ENCODE measurements around the gene PUS10. TPM values are rescaled to one million over a fixed set of nuclear protein-coding genes. Genes with fewer than 3 reads are reported as not detected.

Gene PUS10
- polyA plus RNA-seq, 1 donor (not counting 4 experiments of a cell fraction or from before 2014, with no cell fraction given), result 4.8 TPM

DNA sequence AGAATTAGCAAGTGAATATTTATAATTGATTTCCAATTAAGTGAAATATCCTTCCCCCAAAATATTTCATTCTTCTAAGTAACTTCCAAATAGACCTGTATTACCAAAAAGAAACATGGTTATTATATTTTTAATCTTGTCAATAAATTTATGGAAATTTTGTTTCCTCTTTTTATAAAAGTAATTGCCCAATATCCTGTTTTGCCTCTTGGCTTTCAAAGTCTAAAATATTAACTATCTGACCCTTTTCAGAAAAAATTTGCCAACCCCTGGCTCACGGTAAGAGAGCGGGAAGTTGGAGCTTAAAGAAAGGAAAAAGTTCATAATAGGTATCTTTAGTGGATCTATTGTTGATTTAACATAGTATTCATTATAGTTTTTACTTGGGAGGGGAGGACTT is 27.2 kb upstream of the PUS10 start:
- H3K9ac ChIP-seq (ENCODE audit: control insufficient read depth, extremely low read depth, insufficient read depth, low read length), result no peak overlapping the region
- no peaks in the 10 kb centered on the region for H3K9me1 ChIP-seq (ENCODE audit: control insufficient read depth, extremely low read depth, insufficient read depth, low read length)
- no peak overlapping the region for H3K4me2 ChIP-seq (ENCODE audit: control insufficient read depth, extremely low read depth, insufficient read depth, low read depth, low read length)
- no peaks in the 10 kb centered on the region for H4K20me1 ChIP-seq (ENCODE audit: control insufficient read depth, extremely low read depth, insufficient read depth, low read length)
- no peak for TF ChIP-seq EZH2 (IDR thresholded peaks at IDR 0.05; ENCODE audit: low read length)
- no peak for TF ChIP-seq CTCF (optimal IDR thresholded peaks at IDR 0.05 in 1 of 3, IDR thresholded peaks at IDR 0.05 in 1 of 3, conservative IDR thresholded peaks at IDR 0.05 in 1 of 3; ENCODE audit: extremely low read depth in 1 of 3, insufficient read depth in 2 of 3, low read length in 3 of 3)
- FAIRE-seq (no peak), DNase-seq (ENCODE audit: low read depth, low spot score) (no peak)
- H3K79me2 ChIP-seq (ENCODE audit: control insufficient read depth, insufficient read depth, low read length), result no peaks in the 10 kb centered on the region
- H2AFZ ChIP-seq (ENCODE audit: control insufficient read depth, low read length), result no peak overlapping the region
- H3K36me3 ChIP-seq (ENCODE audit: control insufficient read depth in 2 of 2, extremely low read depth in 1 of 2, insufficient read depth in 2 of 2, low read length in 2 of 2), result peaks cover 2 to 4% of the 10 kb centered on the region in 2 experiments
- no peak overlapping the region for H3K27ac ChIP-seq (ENCODE audit: control insufficient read depth, insufficient read depth, low read length)
- no peaks in the 10 kb centered on the region for H3K4me1 ChIP-seq (ENCODE audit: control insufficient read depth, extremely low read depth, insufficient read depth, low read length)
- no peaks in the 10 kb centered on the region for H3K27me3 ChIP-seq (ENCODE audit: control insufficient read depth, extremely low read depth, insufficient read depth, low read length)
- H3K9me3 ChIP-seq (ENCODE audit: control insufficient read depth, low read depth, low read length), result no peaks in the 10 kb centered on the region
- H3K4me3 ChIP-seq (ENCODE audit: control insufficient read depth in 2 of 3, extremely low read depth in 1 of 3, insufficient read depth in 2 of 3, low read depth in 1 of 3, low read length in 3 of 3), result no peak overlapping the region
- dilution Hi-C loops (cut with MboI; ENCODE audit: extremely low pct_ligation_motif_present, low sequenced_read_pairs), result no loop called here

DNA sequence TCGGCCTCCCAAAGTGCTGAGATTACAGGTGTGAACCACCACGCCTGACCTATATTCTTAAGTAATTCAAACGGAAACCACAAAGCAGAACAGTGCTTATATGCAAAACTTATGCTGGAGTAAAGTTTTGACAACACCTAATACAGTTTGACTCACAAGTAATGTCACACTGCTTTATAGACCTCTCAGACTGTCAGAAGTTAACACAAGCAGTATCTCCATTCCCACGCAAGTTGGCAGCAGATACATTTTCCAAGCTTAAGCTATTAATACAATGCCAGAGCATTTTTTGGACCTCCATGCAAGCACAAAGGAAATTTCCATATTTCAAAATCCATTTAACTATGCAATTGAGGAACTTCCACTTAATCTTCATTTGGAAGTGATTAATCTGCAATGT is 26.6 kb upstream of the PUS10 start:
- FAIRE-seq, result no peak

More for the DNA sequence above, 26.6 kb upstream of the PUS10 start:
- Histone ChIP-seq H3K79me2 (ENCODE audit: control insufficient read depth, insufficient read depth, low read length) (no peaks in the 10 kb centered on the region), H3K27me3 (ENCODE audit: control insufficient read depth, extremely low read depth, insufficient read depth, low read length) (no peaks in the 10 kb centered on the region), H3K4me3 (ENCODE audit: control insufficient read depth in 2 of 3, extremely low read depth in 1 of 3, insufficient read depth in 2 of 3, low read depth in 1 of 3, low read length in 3 of 3) (no peak overlapping the region), H3K4me2 (ENCODE audit: control insufficient read depth, extremely low read depth, insufficient read depth, low read depth, low read length) (no peak overlapping the region), H3K36me3 (ENCODE audit: control insufficient read depth in 2 of 2, extremely low read depth in 1 of 2, insufficient read depth in 2 of 2, low read length in 2 of 2) (peaks cover 2 to 4% of the 10 kb centered on the region in 2 experiments), H4K20me1 (ENCODE audit: control insufficient read depth, extremely low read depth, insufficient read depth, low read length) (no peaks in the 10 kb centered on the region), H3K27ac (ENCODE audit: control insufficient read depth, insufficient read depth, low read length) (no peak overlapping the region), H2AFZ (ENCODE audit: control insufficient read depth, low read length) (no peak overlapping the region), H3K9me3 (ENCODE audit: control insufficient read depth, low read depth, low read length) (no peaks in the 10 kb centered on the region), H3K9me1 (ENCODE audit: control insufficient read depth, extremely low read depth, insufficient read depth, low read length) (no peaks in the 10 kb centered on the region), H3K4me1 (ENCODE audit: control insufficient read depth, extremely low read depth, insufficient read depth, low read length) (no peaks in the 10 kb centered on the region), H3K9ac (ENCODE audit: control insufficient read depth, extremely low read depth, insufficient read depth, low read length) (no peak overlapping the region)
- dilution Hi-C loops (cut with MboI; ENCODE audit: extremely low pct_ligation_motif_present, low sequenced_read_pairs), result no loop called here
- DNase-seq (ENCODE audit: low read depth, low spot score), result no peak
- no peak for TF ChIP-seq CTCF (optimal IDR thresholded peaks at IDR 0.05 in 1 of 3, IDR thresholded peaks at IDR 0.05 in 1 of 3, conservative IDR thresholded peaks at IDR 0.05 in 1 of 3; ENCODE audit: extremely low read depth in 1 of 3, insufficient read depth in 2 of 3, low read length in 3 of 3)
- TF ChIP-seq EZH2 (IDR thresholded peaks at IDR 0.05; ENCODE audit: low read length), result no peak

All from keratinocyte (primary cell).